ENCODE measurements around the gene NPHP4.

NPHP4 gene

GRCh38 chr1:5895446-5896406 lies 96.5 kb downstream of the NPHP4 start:
- DNase-seq: peak in 6 of 51 donors; percentile 10 to 48 (median 20)

- peak in 1 of 51 donors; percentile 19 for DNase-seq
These were observed 98.4 kb downstream of the NPHP4 start for GRCh38 chr1:5893699-5894278.

- no peak for DNase-seq
These were observed 99.9 kb downstream of the NPHP4 start for GRCh38 chr1:5892329-5892728.

- no peak for DNase-seq
These were observed 100.5 kb downstream of the NPHP4 start for GRCh38 chr1:5891736-5892135.

- no peak for DNase-seq
These were observed 101.1 kb downstream of the NPHP4 start for GRCh38 chr1:5891137-5891536.

GRCh38 chr1:5890346-5891106 lies 101.7 kb downstream of the NPHP4 start:
- no peak for DNase-seq

- DNase-seq: peak in 1 of 51 donors; percentile 25
These were observed 102.3 kb downstream of the NPHP4 start for GRCh38 chr1:5889901-5890300.

- no peak for DNase-seq
These were observed 102.8 kb downstream of the NPHP4 start for GRCh38 chr1:5889462-5889861.

GRCh38 chr1:5888606-5889211 lies 103.5 kb downstream of the NPHP4 start:
- DNase-seq: peak in 7 of 51 donors; percentile 16 to 25 (median 20)

GRCh38 chr1:5887971-5888361 lies 104.3 kb downstream of the NPHP4 start:
- DNase-seq: no peak

- no peak for DNase-seq
These were observed 104.8 kb downstream of the NPHP4 start for GRCh38 chr1:5887349-5887970.

GRCh38 chr1:5886541-5887348 lies 105.5 kb downstream of the NPHP4 start:
- DNase-seq: no peak

GRCh38 chr1:5886140-5886483 lies 106.1 kb downstream of the NPHP4 start:
- no peak for DNase-seq

GRCh38 chr1:5885471-5886139 lies 106.6 kb downstream of the NPHP4 start:
- DNase-seq: no peak

GRCh38 chr1:5884110-5884509 lies 108.1 kb downstream of the NPHP4 start:
- no peak for DNase-seq

GRCh38 chr1:5883129-5884048 lies 108.8 kb downstream of the NPHP4 start:
- DNase-seq: no peak

GRCh38 chr1:5882367-5883128 lies 109.7 kb downstream of the NPHP4 start:
- DNase-seq: no peak

All from hypothalamus (tissue), 51 donors.